ENCODE results near the gene TMEM40.

GRCh38 chr3:12756175-12756574, 2.9 kb downstream of the TMEM40 start:
- no peak for TF ChIP-seq SPI1 (IDR thresholded peaks at IDR 0.05; ENCODE audit: low read depth, low read length)
- TF ChIP-seq POLR2AphosphoS5 (IDR thresholded peaks at IDR 0.05; ENCODE audit: low read depth, low read length) = no peak
- no peak for TF ChIP-seq POLR2A (IDR thresholded peaks at IDR 0.05; ENCODE audit: low read depth, low read length)
- no peak for TF ChIP-seq TAF1 (IDR thresholded peaks at IDR 0.05; ENCODE audit: low read depth, low read length)
- no peak for TF ChIP-seq POU2F2 (IDR thresholded peaks at IDR 0.05; ENCODE audit: low read depth, low read length)
- no peak for TF ChIP-seq PAX5 (IDR thresholded peaks at IDR 0.05; ENCODE audit: insufficient read depth, low read length, severe bottlenecking)
